Activated CD8-positive, alpha-beta memory T cell treated with anti-CD3 and anti-CD28 coated beads, Interleukin-2, amount 10 ng/mL, durations not matched to agents 7 days and 5 days (primary cell): Measurements from ENCODE around the gene RAB6C. TPM values are rescaled to one million over a fixed set of nuclear protein-coding genes. Genes with fewer than 3 reads are reported as not detected.
A peak's percentile ranks its signal among the peaks of the same experiment; 100 is the strongest.
"Not testable (repeated sequence)": the region's sequence is repeated elsewhere in the genome, so short reads cannot be mapped to it uniquely, and the experiment has no call there.

Source experiments
- ATAC-seq: fragments of 150-1000 bp; cut with Tn5 transposase; one replicate; pipeline ENCODE4 v1.10.0; 2021; ENCODE audit warnings: moderate library complexity
- CTCF ChIA-PET: fragments of 350-600 bp; sonication (Branson Sonifier 250); formaldehyde crosslinking; loops from one replicate; lab custom pipeline; 2021; ENCODE audit warnings: antibody characterized with exemption; lab: Charles Lee
- DNase-seq: peaks from one replicate; pipeline ENCODE4 v3.0.0-alpha.2; 2020
- H3K27ac Mint-ChIP-seq: one replicate; pipeline ENCODE4 v1.8.0; 2021; ENCODE audit warnings: mild to moderate bottlenecking, mixed read lengths
- H3K27me3 Mint-ChIP-seq: one replicate; pipeline ENCODE4 v1.8.0; 2021; ENCODE audit warnings: mixed read lengths
- H3K36me3 Mint-ChIP-seq: one replicate; pipeline ENCODE4 v1.8.0; 2021; ENCODE audit warnings: mild to moderate bottlenecking, mixed read lengths
- H3K4me1 Mint-ChIP-seq: one replicate; pipeline ENCODE4 v1.8.0; 2021; ENCODE audit warnings: mixed read lengths
- H3K4me3 Mint-ChIP-seq: one replicate; pipeline ENCODE4 v1.8.0; 2021; ENCODE audit warnings: mild to moderate bottlenecking, moderate library complexity, mixed read lengths
- H3K9me3 Mint-ChIP-seq: one replicate; pipeline ENCODE4 v1.8.0; 2022; ENCODE audit warnings: low read depth, mixed read lengths
- total RNA-seq, 2 experiments: library from RNA; stranded (reverse); gene quantifications; one replicate each; pipeline ENCODE4 v1.2.3, GENCODE V29; 2021

Gene RAB6C
- total RNA-seq, 2 experiments from 2014 or later, result 0.18 TPM; not detected in 1

GRCh38 chr2:129968605-129969004 is 10.9 kb upstream of the RAB6C start:
- H3K27ac Mint-ChIP-seq, CTCF ChIA-PET, DNase-seq, H3K4me1 Mint-ChIP-seq, H3K4me3 Mint-ChIP-seq, ATAC-seq, H3K36me3 Mint-ChIP-seq, H3K9me3 Mint-ChIP-seq: not testable (repeated sequence)
- peaks cover 16% of the 10 kb centered on the region for H3K27me3 Mint-ChIP-seq

- Mint-ChIP-seq H3K9me3 (no peaks in the 10 kb centered on the region), H3K4me1 (peaks cover 5% of the 10 kb centered on the region), H3K4me3 (no peak overlapping the region), H3K36me3 (peaks cover 2% of the 10 kb centered on the region), H3K27ac (no peak overlapping the region), H3K27me3 (peaks cover 28% of the 10 kb centered on the region)
- ATAC-seq (no peak), DNase-seq (no peak)
- CTCF ChIA-PET, result no interaction called here
Measured at GRCh38 chr2:129975016-129975774, 4.3 kb upstream of the RAB6C start.

- H3K4me1 Mint-ChIP-seq, CTCF ChIA-PET, H3K9me3 Mint-ChIP-seq, H3K27ac Mint-ChIP-seq, ATAC-seq, DNase-seq, H3K36me3 Mint-ChIP-seq, H3K4me3 Mint-ChIP-seq: not testable (repeated sequence)
- peaks cover 41% of the 10 kb centered on the region for H3K27me3 Mint-ChIP-seq
Measured at GRCh38 chr2:129976969-129977368, 2.5 kb upstream of the RAB6C start.

GRCh38 chr2:129977986-129978385 is 1.5 kb upstream of the RAB6C start:
- Mint-ChIP-seq H3K4me3 (no peak overlapping the region), H3K4me1 (peaks cover 8% of the 10 kb centered on the region), H3K36me3 (peaks cover 3% of the 10 kb centered on the region), H3K27ac (no peak overlapping the region), H3K9me3 (no peaks in the 10 kb centered on the region), H3K27me3 (peaks cover 39% of the 10 kb centered on the region)
- no peak for ATAC-seq
- CTCF ChIA-PET, result no interaction called here
- DNase-seq, result no peak

GRCh38 chr2:129980246-129980645 is 780 bp downstream of the RAB6C start:
- H3K9me3 Mint-ChIP-seq, DNase-seq, H3K27ac Mint-ChIP-seq, CTCF ChIA-PET, H3K4me1 Mint-ChIP-seq, H3K36me3 Mint-ChIP-seq, ATAC-seq: not testable (repeated sequence)
- Mint-ChIP-seq H3K4me3 (peak overlapping the region; percentile 8), H3K27me3 (peaks cover 36% of the 10 kb centered on the region)

- H3K27ac Mint-ChIP-seq, DNase-seq, H3K9me3 Mint-ChIP-seq, H3K4me3 Mint-ChIP-seq, CTCF ChIA-PET, H3K36me3 Mint-ChIP-seq, ATAC-seq, H3K4me1 Mint-ChIP-seq: not testable (repeated sequence)
- H3K27me3 Mint-ChIP-seq, result peaks cover 40% of the 10 kb centered on the region
Measured at GRCh38 chr2:129981689-129982088, 2.2 kb downstream of the RAB6C start.

GRCh38 chr2:129984426-129984825 is 5.0 kb downstream of the RAB6C start:
- DNase-seq, result no peak
- ATAC-seq, result no peak
- Mint-ChIP-seq H3K27me3 (peaks cover 31% of the 10 kb centered on the region), H3K4me1 (peaks cover 5% of the 10 kb centered on the region), H3K36me3 (peaks cover 2% of the 10 kb centered on the region), H3K4me3 (no peak overlapping the region), H3K27ac (no peak overlapping the region), H3K9me3 (no peaks in the 10 kb centered on the region)
- CTCF ChIA-PET, result no interaction called here

GRCh38 chr2:129992415-129993006 is 13.0 kb downstream of the RAB6C start:
- H3K27ac Mint-ChIP-seq, H3K36me3 Mint-ChIP-seq, DNase-seq, CTCF ChIA-PET, H3K9me3 Mint-ChIP-seq, H3K4me1 Mint-ChIP-seq, H3K4me3 Mint-ChIP-seq, ATAC-seq: not testable (repeated sequence)
- H3K27me3 Mint-ChIP-seq, result peaks cover 38% of the 10 kb centered on the region

GRCh38 chr2:129993151-129993550 is 13.7 kb downstream of the RAB6C start:
- H3K27me3 Mint-ChIP-seq, result peaks cover 34% of the 10 kb centered on the region
- H3K9me3 Mint-ChIP-seq, ATAC-seq, H3K27ac Mint-ChIP-seq, H3K4me1 Mint-ChIP-seq, CTCF ChIA-PET, H3K36me3 Mint-ChIP-seq, DNase-seq, H3K4me3 Mint-ChIP-seq: not testable (repeated sequence)

GRCh38 chr2:129996657-129997237 is 17.3 kb downstream of the RAB6C start:
- H3K4me3 Mint-ChIP-seq, H3K36me3 Mint-ChIP-seq, H3K27ac Mint-ChIP-seq, H3K9me3 Mint-ChIP-seq, ATAC-seq, DNase-seq, H3K4me1 Mint-ChIP-seq, CTCF ChIA-PET: not testable (repeated sequence)
- H3K27me3 Mint-ChIP-seq, result peaks cover 30% of the 10 kb centered on the region

- ATAC-seq, H3K4me3 Mint-ChIP-seq, H3K27ac Mint-ChIP-seq, H3K9me3 Mint-ChIP-seq, CTCF ChIA-PET, H3K4me1 Mint-ChIP-seq, H3K36me3 Mint-ChIP-seq, DNase-seq: not testable (repeated sequence)
- H3K27me3 Mint-ChIP-seq, result peaks cover 20% of the 10 kb centered on the region
Measured at GRCh38 chr2:129998771-129999170, 19.3 kb downstream of the RAB6C start.

GRCh38 chr2:130005862-130006261 is 26.4 kb downstream of the RAB6C start:
- H3K4me3 Mint-ChIP-seq, CTCF ChIA-PET, H3K4me1 Mint-ChIP-seq, H3K36me3 Mint-ChIP-seq, H3K9me3 Mint-ChIP-seq, H3K27ac Mint-ChIP-seq, DNase-seq, ATAC-seq: not testable (repeated sequence)
- peaks cover 47% of the 10 kb centered on the region for H3K27me3 Mint-ChIP-seq

GRCh38 chr2:130016701-130017100 is 37.2 kb downstream of the RAB6C start:
- DNase-seq, H3K27ac Mint-ChIP-seq, H3K36me3 Mint-ChIP-seq, ATAC-seq, H3K4me3 Mint-ChIP-seq, H3K27me3 Mint-ChIP-seq, H3K4me1 Mint-ChIP-seq, CTCF ChIA-PET, H3K9me3 Mint-ChIP-seq: not testable (repeated sequence)

GRCh38 chr2:130019402-130019801 is 39.9 kb downstream of the RAB6C start:
- Mint-ChIP-seq H3K4me3 (no peak overlapping the region), H3K4me1 (no peaks in the 10 kb centered on the region), H3K36me3 (no peaks in the 10 kb centered on the region), H3K27me3 (peaks cover 4% of the 10 kb centered on the region), H3K9me3 (no peaks in the 10 kb centered on the region), H3K27ac (no peak overlapping the region)
- DNase-seq, result no peak
- CTCF ChIA-PET, result no interaction called here
- ATAC-seq, result no peak
